Right cardiac atrium (tissue), 5 donors: ENCODE results near the gene MAPK11. TPM values are rescaled to one million over a fixed set of nuclear protein-coding genes. Genes with fewer than 3 reads are reported as not detected.

ENCODE experiments used
- ATAC-seq, 2 donors: fragments of 200-7000 bp; cut with Tn5 transposase; one replicate each; pipeline versions ENCODE4 v1.8.0 to v1.9.1; 2020; ENCODE audit warnings: moderate library complexity in 2 of 2, mild to moderate bottlenecking in 1 of 2
- DNase-seq, 3 donors: peaks; one replicate each; pipeline ENCODE4 v3.0.0-alpha.2; 2020
- H3K27ac ChIP-seq: one replicate; pipeline ENCODE4 v1.5.1; 2013; ENCODE audit warnings: mild to moderate bottlenecking, low read length, control low read depth, moderate library complexity
- H3K27me3 ChIP-seq: one replicate; pipeline ENCODE4 v1.6.1; 2013; ENCODE audit not compliant: control insufficient read depth, insufficient read depth
- H3K4me1 ChIP-seq: one replicate; pipeline ENCODE4 v1.6.1; 2013; ENCODE audit warnings: low read length; ENCODE audit not compliant: control insufficient read depth, insufficient read depth
- H3K4me3 ChIP-seq: one replicate; pipeline ENCODE4 v1.5.1; 2013; ENCODE audit warnings: low read length, control low read depth
- H3K9me3 ChIP-seq: one replicate; pipeline ENCODE4 v1.6.1; 2013; ENCODE audit warnings: low read length; ENCODE audit not compliant: control insufficient read depth
- WGBS: extraction: QIAGEN DNeasy Blood & Tissue Kit; methylation state at CpG from one replicate; pipeline ENCODE4 v1.1.7; 2013; 5-methylcytosine and 5-hydroxymethylcytosine counted together
- intact Hi-C, 4 donors: fragments of 100-400 bp; cut with DNase I; formaldehyde crosslinking; loops; one replicate each; pipeline versions ENCODE4 v1.11.0 to v1.14.0; 2022 to 2023
- polyA plus RNA-seq: library from polyadenylated mRNA; stranded (reverse); fragments of 200-250 nt; gene quantifications from one replicate; pipeline ENCODE4 v1.2.3, GENCODE V29; 2013
- total RNA-seq, 4 donors: library from RNA; stranded (reverse); fragmentation: NEBNext Ultra II Directional; extraction: Animal tissue kit (Norgen Biotek cat#: 25700); gene quantifications; one replicate each; pipeline ENCODE4 v1.2.1, GENCODE V29; 2021
- donor health status: healthy with polysubstance abuse.
- donor health status: DM: no; HTN: yes; CAD: no.
- donor health status: DM: no; HTN: no; CAD: no.
- donor health status: DM: no; HTN: yes; CAD: no; lungs with severe emphysema.
- donor health status: DM: yes; HTN: yes; CAD: no.

Gene MAPK11
- total and polyA plus RNA-seq, 5 donors, result 6.4 to 8.8 (median 7.5) TPM

DNA sequence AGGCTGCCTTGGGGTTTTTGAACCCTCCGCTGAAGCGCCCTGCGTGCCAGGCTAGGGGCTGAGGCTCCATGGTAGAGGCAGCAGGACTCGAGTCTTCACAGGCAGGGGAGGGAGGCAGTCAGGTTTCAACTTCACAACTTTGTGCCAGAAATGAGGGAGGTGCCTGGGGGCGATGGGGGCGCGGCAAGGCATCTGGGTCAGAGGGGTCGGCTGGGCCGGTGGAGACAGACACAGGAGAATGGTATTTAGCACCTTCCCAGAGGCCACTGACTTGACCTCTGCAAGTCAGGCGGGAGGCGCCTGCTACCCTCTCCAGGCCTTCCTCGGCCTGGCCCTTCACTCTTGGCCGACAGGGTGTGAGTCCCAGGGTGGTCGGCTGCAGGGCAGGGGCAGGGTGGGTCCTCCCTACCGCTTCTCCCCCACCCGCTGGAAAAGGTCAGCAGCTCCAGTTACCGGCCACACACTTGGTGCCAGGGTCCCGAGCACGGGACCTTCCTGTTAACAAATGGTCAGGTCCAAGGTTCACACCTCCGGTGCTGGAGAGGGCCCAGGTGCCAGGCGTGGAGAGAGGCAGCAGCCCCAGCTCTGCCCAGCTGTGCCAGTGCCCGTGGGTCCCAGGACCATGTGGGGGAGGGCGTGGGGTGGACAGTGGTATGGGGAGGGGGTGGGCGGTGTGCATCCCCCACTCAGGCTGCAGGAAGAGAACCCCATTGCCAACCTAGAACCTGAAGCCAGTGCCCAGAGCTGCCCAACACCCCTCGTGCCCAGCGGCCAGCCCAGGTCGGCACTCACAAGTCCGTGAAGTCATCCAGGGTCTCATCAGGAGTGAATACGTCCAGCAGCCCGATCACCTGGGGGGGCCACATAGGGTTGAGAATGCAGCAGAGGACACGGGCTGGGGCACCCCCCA is 12.5 kb downstream of the MAPK11 start:
- H3K4me3 ChIP-seq, result no peak overlapping the region
- no peak overlapping the region for H3K27ac ChIP-seq
- no peaks in the 10 kb centered on the region for H3K4me1 ChIP-seq
- H3K9me3 ChIP-seq, result no peaks in the 10 kb centered on the region
- intact Hi-C loops, result no loop called here
- WGBS, result 67% methylated on average over 31 of the region's 31 CpGs
- H3K27me3 ChIP-seq, result no peaks in the 10 kb centered on the region
- no peak for DNase-seq
- ATAC-seq, result peak in 1 of 2 donors; percentile 2

- Histone ChIP-seq H3K27ac (no peak overlapping the region), H3K4me3 (no peak overlapping the region), H3K4me1 (no peaks in the 10 kb centered on the region), H3K9me3 (no peaks in the 10 kb centered on the region), H3K27me3 (no peaks in the 10 kb centered on the region)
- WGBS, result 79% methylated on average over 16 of the region's 16 CpGs
- DNase-seq (no peak), ATAC-seq (no peak)
- intact Hi-C loops, result no loop called here
Measured at GRCh38 chr22:50257041-50257440, 13.1 kb downstream of the MAPK11 start.

GRCh38 chr22:50256258-50256862 is 13.8 kb downstream of the MAPK11 start:
- 90% methylated on average over 12 of the region's 12 CpGs for WGBS
- intact Hi-C loops, result no loop called here
- no peak for DNase-seq
- no peak overlapping the region for H3K4me3 ChIP-seq
- H3K27me3 ChIP-seq, result no peaks in the 10 kb centered on the region
- ATAC-seq, result no peak
- H3K9me3 ChIP-seq, result no peaks in the 10 kb centered on the region
- H3K4me1 ChIP-seq, result no peaks in the 10 kb centered on the region
- H3K27ac ChIP-seq, result no peak overlapping the region

DNA sequence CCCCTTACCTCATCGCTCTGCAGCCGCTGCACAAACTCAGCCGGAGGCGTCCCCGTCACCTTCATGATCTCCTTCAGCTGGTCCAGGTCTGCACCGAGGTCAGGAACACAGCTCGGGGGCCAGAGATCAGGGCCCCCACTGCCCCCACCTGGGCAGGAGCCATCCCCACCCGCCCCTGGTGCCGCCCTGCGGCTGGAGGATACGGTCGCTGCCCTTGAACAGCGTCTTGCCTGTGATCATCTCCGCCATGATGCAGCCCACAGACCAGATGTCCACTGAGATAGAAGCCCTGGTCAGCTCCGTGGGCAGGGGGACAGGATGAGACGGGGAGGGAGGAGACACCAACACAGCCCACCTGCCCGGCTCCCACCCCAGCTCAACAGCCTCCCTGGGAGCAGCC is 14.6 kb downstream of the MAPK11 start:
- no peak overlapping the region for H3K4me3 ChIP-seq
- no peaks in the 10 kb centered on the region for H3K27me3 ChIP-seq
- 89% methylated on average over 17 of the region's 17 CpGs for WGBS
- ATAC-seq (no peak), DNase-seq (no peak)
- intact Hi-C loops, result no loop called here
- no peak overlapping the region for H3K27ac ChIP-seq
- H3K4me1 ChIP-seq, result no peaks in the 10 kb centered on the region
- H3K9me3 ChIP-seq, result no peaks in the 10 kb centered on the region

DNA sequence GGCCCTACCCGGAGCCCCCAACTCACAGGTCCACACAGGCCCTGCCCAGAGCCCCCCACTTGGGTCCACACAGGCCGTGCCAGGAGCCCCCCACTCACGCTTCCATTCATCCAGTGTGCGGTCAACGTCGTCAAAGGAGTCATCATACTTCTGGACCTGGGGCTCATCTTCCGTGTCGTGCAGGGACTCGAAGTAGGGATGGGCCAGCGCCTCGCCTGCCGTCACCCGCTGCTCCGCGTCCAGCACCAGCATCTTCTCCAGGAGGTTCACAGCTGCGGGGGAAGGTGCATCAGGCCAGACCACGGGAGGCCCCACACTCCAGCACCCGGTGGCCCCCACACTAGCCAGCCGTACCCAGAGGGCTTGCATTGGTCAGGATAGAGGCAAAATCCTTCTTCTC is 15.1 kb downstream of the MAPK11 start:
- DNase-seq (peak in 2 of 3 donors; percentile 15 to 58), ATAC-seq (no peak)
- intact Hi-C loops, result no loop called here
- peaks cover 3% of the 10 kb centered on the region for H3K4me1 ChIP-seq
- 88% methylated on average over 19 of the region's 19 CpGs for WGBS
- H3K27ac ChIP-seq, result no peak overlapping the region
- H3K27me3 ChIP-seq, result no peaks in the 10 kb centered on the region
- H3K4me3 ChIP-seq, result no peak overlapping the region
- no peaks in the 10 kb centered on the region for H3K9me3 ChIP-seq

DNA sequence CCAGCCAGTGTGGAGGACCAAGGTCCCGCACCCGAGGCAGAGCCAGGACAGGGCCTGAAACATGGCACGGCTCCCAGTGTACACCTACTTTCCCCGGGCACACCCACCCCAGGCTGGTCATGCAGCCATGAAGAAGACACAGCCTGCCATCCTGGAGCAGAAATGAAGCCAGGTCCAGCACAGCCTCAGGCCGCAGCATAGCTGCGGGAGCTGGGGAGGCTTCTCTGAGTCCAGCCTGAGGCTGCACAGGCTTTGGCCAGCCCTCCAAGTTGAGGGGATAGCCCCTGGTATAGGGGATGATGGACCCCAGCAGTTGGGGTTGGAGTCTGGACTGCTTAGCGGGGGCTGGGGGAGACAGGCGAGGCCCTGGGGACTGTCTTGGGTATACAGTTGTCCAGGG is 16.2 kb downstream of the MAPK11 start:
- intact Hi-C loops, result loop anchor here in 2 of 4 donors (5.0 kb wide), 1 partner anchor 88 kb away; the partner anchor contains the start of gene PPP6R2 (in 2 of the 2)
- no peak overlapping the region for H3K27ac ChIP-seq
- H3K27me3 ChIP-seq, result no peaks in the 10 kb centered on the region
- H3K4me1 ChIP-seq, result peaks cover 5% of the 10 kb centered on the region
- ATAC-seq, result no peak
- no peaks in the 10 kb centered on the region for H3K9me3 ChIP-seq
- DNase-seq, result peak in 2 of 3 donors; percentile 42 to 56
- 74% methylated on average over 8 of the region's 8 CpGs for WGBS
- no peak overlapping the region for H3K4me3 ChIP-seq

GRCh38 chr22:50253046-50253915 is 16.9 kb downstream of the MAPK11 start:
- DNase-seq, result peak in 2 of 3 donors; percentile 48 to 61
- no peak for ATAC-seq
- Histone ChIP-seq H3K4me3 (no peak overlapping the region), H3K27ac (no peak overlapping the region), H3K27me3 (no peaks in the 10 kb centered on the region), H3K9me3 (no peaks in the 10 kb centered on the region), H3K4me1 (peaks cover 5% of the 10 kb centered on the region)
- 86% methylated on average over 22 of the region's 22 CpGs for WGBS
- intact Hi-C loops, result loop anchor here in 2 of 4 donors (5.0 kb wide), 1 partner anchor 89 kb away; the partner anchor contains the start of gene PPP6R2 (in 2 of the 2)

GRCh38 chr22:50252082-50253045 is 17.8 kb downstream of the MAPK11 start:
- 52% methylated on average over 25 of the region's 25 CpGs for WGBS
- ATAC-seq (peak; percentile 68 to 73), DNase-seq (peak; percentile 72 to 90 (median 89))
- Histone ChIP-seq H3K4me3 (no peak overlapping the region), H3K9me3 (no peaks in the 10 kb centered on the region), H3K27me3 (no peaks in the 10 kb centered on the region), H3K27ac (no peak overlapping the region), H3K4me1 (peaks cover 5% of the 10 kb centered on the region)
- intact Hi-C loops, result loop anchor here in 2 of 4 donors (5.0 kb wide), 1 partner anchor 90 kb away; the partner anchor contains the start of gene PPP6R2 (in 2 of the 2)

GRCh38 chr22:50251477-50252081 is 18.6 kb downstream of the MAPK11 start:
- Histone ChIP-seq H3K9me3 (no peaks in the 10 kb centered on the region), H3K4me1 (peaks cover 5% of the 10 kb centered on the region), H3K4me3 (peak overlapping the region; percentile 53), H3K27me3 (no peaks in the 10 kb centered on the region), H3K27ac (no peak overlapping the region)
- intact Hi-C loops, result loop anchor here in 2 of 4 donors (5.0 kb wide), 1 partner anchor 91 kb away; the partner anchor contains the start of gene PPP6R2 (in 2 of the 2)
- ATAC-seq (peak in 1 of 2 donors; percentile 0), DNase-seq (no peak)
- WGBS, result 13% methylated on average over 36 of the region's 36 CpGs
